Keratinocyte (primary cell): Measurements from ENCODE around the gene SCD5. TPM values are rescaled to one million over a fixed set of nuclear protein-coding genes. Genes with fewer than 3 reads are reported as not detected.
"Not testable (repeated sequence)": the region's sequence is repeated elsewhere in the genome, so short reads cannot be mapped to it uniquely, and the experiment has no call there.

Experiments
- DNase-seq: peaks from one replicate; pipeline ENCODE4 v3.0.0-alpha.2; 2011; ENCODE audit warnings: low read depth, missing footprints, low spot score
- FAIRE-seq: peaks from 2 replicates; lab custom pipeline; 2011; peaks lifted over from hg19 to GRCh38; lab: Jason Lieb, UNC
- H2AFZ ChIP-seq: 2 replicates; pipeline ENCODE4 v1.6.0; 2012; ENCODE audit warnings: low read length, control low read depth, inconsistent platforms; ENCODE audit not compliant: control insufficient read depth
- H3K27ac ChIP-seq: 2 replicates; pipeline ENCODE4 v1.5.1; 2011; ENCODE audit warnings: low read length; ENCODE audit not compliant: control insufficient read depth, insufficient read depth
- H3K27me3 ChIP-seq: 3 replicates; pipeline ENCODE4 v1.6.0; 2011; ENCODE audit warnings: low read length; ENCODE audit not compliant: control insufficient read depth, insufficient read depth; ENCODE audit errors: extremely low read depth
- H3K36me3 ChIP-seq, 2 experiments: 2 replicates in 1 of 2; 3 replicates in 1 of 2; pipeline ENCODE4 v1.5.1; 2011; ENCODE audit warnings: low read length in 2 of 2, mild to moderate bottlenecking in 1 of 2; ENCODE audit not compliant: control insufficient read depth in 2 of 2, insufficient read depth in 2 of 2; ENCODE audit errors: extremely low read depth in 1 of 2
- H3K4me1 ChIP-seq: 3 replicates; pipeline ENCODE4 v1.5.1; 2011; ENCODE audit warnings: low read length; ENCODE audit not compliant: control insufficient read depth, insufficient read depth; ENCODE audit errors: extremely low read depth
- H3K4me2 ChIP-seq: 3 replicates; pipeline ENCODE4 v1.6.0; 2011; ENCODE audit warnings: low read depth, low read length; ENCODE audit not compliant: control insufficient read depth, insufficient read depth; ENCODE audit errors: extremely low read depth
- H3K4me3 ChIP-seq, 3 experiments: fragments of 200-600 bp in 1 of 3; sonication (generic) in 1 of 3; 2 replicates in 2 of 3; 3 replicates in 1 of 3; pipeline ENCODE4 v1.5.1; 2011 to 2016; ENCODE audit warnings: low read length in 3 of 3, mild to moderate bottlenecking in 3 of 3, control low read depth in 2 of 3, inconsistent platforms in 1 of 3, low read depth in 1 of 3, mixed read lengths in 1 of 3, mixed run types in 1 of 3, moderate library complexity in 1 of 3; ENCODE audit not compliant: control insufficient read depth in 2 of 3, insufficient read depth in 2 of 3; ENCODE audit errors: extremely low read depth in 1 of 3
- H3K79me2 ChIP-seq: 2 replicates; pipeline ENCODE4 v1.6.0; 2012; ENCODE audit warnings: low read length; ENCODE audit not compliant: control insufficient read depth, insufficient read depth
- H3K9ac ChIP-seq: 3 replicates; pipeline ENCODE4 v1.6.0; 2011; ENCODE audit warnings: low read length; ENCODE audit not compliant: control insufficient read depth, insufficient read depth; ENCODE audit errors: extremely low read depth
- H3K9me1 ChIP-seq: 3 replicates; pipeline ENCODE4 v1.6.0; 2011; ENCODE audit warnings: low read length; ENCODE audit not compliant: control insufficient read depth, insufficient read depth; ENCODE audit errors: extremely low read depth
- H3K9me3 ChIP-seq: 2 replicates; pipeline ENCODE4 v1.5.1; 2012; ENCODE audit warnings: low read depth, low read length; ENCODE audit not compliant: control insufficient read depth
- H4K20me1 ChIP-seq: 3 replicates; pipeline ENCODE4 v1.6.0; 2011; ENCODE audit warnings: low read length; ENCODE audit not compliant: control insufficient read depth, insufficient read depth; ENCODE audit errors: extremely low read depth
- EZH2 ChIP-seq: IDR thresholded peaks from one replicate; pipeline ENCODE4 v1.6.1; 2012; ENCODE audit warnings: inconsistent platforms, mild to moderate bottlenecking, low read length, moderate library complexity
- dilution Hi-C: fragments of 300-500 bp; cut with MboI; formaldehyde crosslinking; loops from one replicate; pipeline ENCODE4 v1.7.0; 2020; ENCODE audit warnings: low sequenced_read_pairs; ENCODE audit not compliant: extremely low pct_ligation_motif_present
- polyA plus RNA-seq, 5 experiments: library from polyadenylated mRNA; depleted of rRNA in 3 of 5; stranded (reverse) in 3 of 5; stranded (forward) in 1 of 5; unstranded in 1 of 5; fragments of >200 nt; gene quantifications; 1 replicate in 1 of 5; 2 replicates in 3 of 5; 3 replicates in 1 of 5; pipeline versions ENCODE4 v1.2.1 to v1.2.3, GENCODE V29; 2011 to 2012; ENCODE audit warnings: missing spikeins in 2 of 5, low read depth in 1 of 5, low replicate concordance in 1 of 5
- TF ChIP-seq, protein P1 (sequence below), 3 experiments: IDR thresholded peaks in 1 of 3; conservative IDR thresholded peaks in 1 of 3; optimal IDR thresholded peaks in 1 of 3; 2 replicates in 2 of 3; 3 replicates in 1 of 3; pipeline versions ENCODE3 to v1.5.1; 2011; ENCODE audit warnings: low read length in 3 of 3, mild to moderate bottlenecking in 3 of 3, moderate library complexity in 2 of 3, control low read depth in 1 of 3, inconsistent platforms in 1 of 3; ENCODE audit not compliant: insufficient read depth in 2 of 3; ENCODE audit errors: extremely low read depth in 1 of 3

Gene SCD5
- polyA plus RNA-seq, 1 donor (not counting 4 experiments of a cell fraction or from before 2014, with no cell fraction given) = 39.4 TPM

DNA sequence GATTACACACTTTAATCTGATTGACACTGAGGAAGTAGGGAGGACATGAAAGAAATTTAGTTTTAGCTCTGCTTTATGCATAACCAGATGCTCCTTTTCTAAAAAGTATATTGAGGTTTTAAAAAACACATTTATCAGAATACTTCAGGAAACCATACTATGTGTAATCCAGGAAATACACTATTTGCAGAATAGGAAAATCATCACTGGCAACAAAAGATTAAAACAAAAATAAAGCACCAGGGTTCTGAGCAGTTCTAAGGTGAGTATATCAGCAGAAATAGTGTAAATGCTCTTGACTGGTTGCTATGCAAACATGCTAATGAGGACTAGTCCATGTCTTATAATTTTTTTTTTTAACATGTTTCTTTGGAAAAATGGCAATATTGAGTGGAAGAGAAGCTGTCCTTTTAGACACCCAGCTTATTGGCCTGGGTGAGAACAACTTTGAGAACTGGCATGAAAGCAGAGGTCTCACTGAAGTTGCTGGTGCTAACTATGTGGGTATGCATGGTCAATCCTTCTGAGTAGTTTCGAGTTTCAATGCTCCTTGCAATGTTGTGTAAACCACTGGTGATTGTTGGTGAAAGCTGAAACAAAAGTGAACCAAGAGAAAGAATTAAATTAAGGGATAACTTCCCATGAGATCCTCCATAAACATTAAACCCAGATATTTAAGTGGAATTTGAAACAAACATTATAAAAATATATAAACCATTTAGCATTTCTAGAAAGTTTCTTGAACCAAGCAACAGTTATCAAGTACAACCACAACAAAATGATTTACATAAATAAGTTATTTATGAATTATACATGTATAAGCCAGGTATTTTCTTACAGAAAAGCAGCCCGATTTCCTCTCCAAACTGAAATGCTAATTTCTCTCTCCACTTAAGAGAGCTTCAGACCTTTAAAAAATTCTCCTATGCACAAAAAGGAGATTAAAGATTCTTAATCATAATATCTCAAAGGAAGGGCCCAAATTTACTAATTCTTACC is 20.4 kb upstream of the SCD5 start:
- Histone ChIP-seq H3K9me3 (no peaks in the 10 kb centered on the region), H3K9ac (no peak overlapping the region), H3K9me1 (no peaks in the 10 kb centered on the region), H3K27ac (no peak overlapping the region), H3K36me3 (peaks cover 9 to 18% of the 10 kb centered on the region in 2 experiments), H3K4me1 (no peaks in the 10 kb centered on the region), H2AFZ (no peak overlapping the region), H4K20me1 (no peaks in the 10 kb centered on the region), H3K4me2 (no peak overlapping the region), H3K79me2 (no peaks in the 10 kb centered on the region), H3K4me3 (no peak overlapping the region), H3K27me3 (no peaks in the 10 kb centered on the region)
- FAIRE-seq (no peak), DNase-seq (no peak)
- dilution Hi-C loops = no loop called here
- no peak for TF ChIP-seq EZH2
- TF ChIP-seq, protein P1, sequence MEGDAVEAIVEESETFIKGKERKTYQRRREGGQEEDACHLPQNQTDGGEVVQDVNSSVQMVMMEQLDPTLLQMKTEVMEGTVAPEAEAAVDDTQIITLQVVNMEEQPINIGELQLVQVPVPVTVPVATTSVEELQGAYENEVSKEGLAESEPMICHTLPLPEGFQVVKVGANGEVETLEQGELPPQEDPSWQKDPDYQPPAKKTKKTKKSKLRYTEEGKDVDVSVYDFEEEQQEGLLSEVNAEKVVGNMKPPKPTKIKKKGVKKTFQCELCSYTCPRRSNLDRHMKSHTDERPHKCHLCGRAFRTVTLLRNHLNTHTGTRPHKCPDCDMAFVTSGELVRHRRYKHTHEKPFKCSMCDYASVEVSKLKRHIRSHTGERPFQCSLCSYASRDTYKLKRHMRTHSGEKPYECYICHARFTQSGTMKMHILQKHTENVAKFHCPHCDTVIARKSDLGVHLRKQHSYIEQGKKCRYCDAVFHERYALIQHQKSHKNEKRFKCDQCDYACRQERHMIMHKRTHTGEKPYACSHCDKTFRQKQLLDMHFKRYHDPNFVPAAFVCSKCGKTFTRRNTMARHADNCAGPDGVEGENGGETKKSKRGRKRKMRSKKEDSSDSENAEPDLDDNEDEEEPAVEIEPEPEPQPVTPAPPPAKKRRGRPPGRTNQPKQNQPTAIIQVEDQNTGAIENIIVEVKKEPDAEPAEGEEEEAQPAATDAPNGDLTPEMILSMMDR (optimal IDR thresholded peaks at IDR 0.05 in 1 of 3, IDR thresholded peaks at IDR 0.05 in 1 of 3, conservative IDR thresholded peaks at IDR 0.05 in 1 of 3; ENCODE audit: extremely low read depth in 1 of 3, insufficient read depth in 2 of 3, low read length in 3 of 3) = no peak

DNA sequence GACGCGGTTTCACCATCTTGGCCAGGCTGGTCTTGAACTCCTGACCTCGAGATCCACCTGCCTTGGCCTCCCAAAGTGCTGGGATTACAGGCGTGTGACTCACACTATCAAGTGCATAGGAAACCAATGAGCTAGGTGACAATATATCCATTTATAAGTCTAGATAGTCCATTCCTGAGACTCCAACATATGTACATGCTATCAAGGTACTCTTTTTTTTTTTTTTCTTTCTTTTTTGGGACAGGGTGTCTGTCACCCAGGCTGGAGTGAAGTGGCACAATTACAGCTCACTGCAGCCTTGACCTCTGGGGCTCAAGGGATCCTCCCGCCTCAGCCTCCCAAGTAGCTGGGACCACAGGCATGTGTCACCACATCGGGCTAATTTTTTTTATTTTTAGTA is 18.3 kb upstream of the SCD5 start:
- H3K27me3 ChIP-seq, dilution Hi-C loops, H3K4me3 ChIP-seq, DNase-seq, H3K36me3 ChIP-seq, H2AFZ ChIP-seq, H3K9ac ChIP-seq, H3K4me1 ChIP-seq, H4K20me1 ChIP-seq, H3K9me1 ChIP-seq, H3K27ac ChIP-seq, H3K4me2 ChIP-seq, H3K79me2 ChIP-seq, FAIRE-seq, H3K9me3 ChIP-seq: not testable (repeated sequence)
